Measurements from ENCODE around the gene GINS3. TPM values are rescaled to one million over a fixed set of nuclear protein-coding genes. Genes with fewer than 3 reads are reported as not detected.

Gene GINS3
- polyA plus RNA-seq, 4 donors: 1.3 to 6.7 (median 3.5) TPM

GRCh38 chr16:58361726-58362125 lies 30.5 kb upstream of the GINS3 start:
- Histone ChIP-seq H3K9me3 (ENCODE audit: control insufficient read depth in 2 of 2, insufficient read depth in 1 of 2, low read depth in 1 of 2, low read length in 1 of 2) (peaks cover 1 to 12% of the 10 kb centered on the region in 2 donors), H3K4me1 (ENCODE audit: control insufficient read depth in 3 of 3, insufficient read depth in 2 of 3, low read depth in 1 of 3, low read length in 2 of 3) (no peaks in the 10 kb centered on the region), H3K27ac (ENCODE audit: low read depth in 1 of 3, low read length in 2 of 3) (no peak overlapping the region), H3K36me3 (ENCODE audit: control insufficient read depth in 3 of 3, insufficient read depth in 2 of 3, low read depth in 1 of 3, low read length in 3 of 3) (no peaks in the 10 kb centered on the region), H3K27me3 (ENCODE audit: control insufficient read depth in 3 of 3, insufficient read depth in 3 of 3, low read length in 3 of 3) (no peaks in the 10 kb centered on the region), H3K4me3 (ENCODE audit: low read depth in 1 of 3, low read length in 3 of 3) (no peak overlapping the region)
- no peak for FAIRE-seq
- no peak for DNase-seq

GRCh38 chr16:58363746-58364393 lies 28.4 kb upstream of the GINS3 start:
- WGBS, 3 donors: 74 to 81% (median 80%) methylated on average over 3 of the region's 3 CpGs
- Histone ChIP-seq H3K36me3 (ENCODE audit: control insufficient read depth in 3 of 3, insufficient read depth in 2 of 3, low read depth in 1 of 3, low read length in 3 of 3) (no peaks in the 10 kb centered on the region), H3K27me3 (ENCODE audit: control insufficient read depth in 3 of 3, insufficient read depth in 3 of 3, low read length in 3 of 3) (no peaks in the 10 kb centered on the region), H3K4me1 (ENCODE audit: control insufficient read depth in 3 of 3, insufficient read depth in 2 of 3, low read depth in 1 of 3, low read length in 2 of 3) (no peaks in the 10 kb centered on the region), H3K27ac (ENCODE audit: low read depth in 1 of 3, low read length in 2 of 3) (no peak overlapping the region), H3K4me3 (ENCODE audit: low read depth in 1 of 3, low read length in 3 of 3) (no peak overlapping the region), H3K9me3 (ENCODE audit: control insufficient read depth in 2 of 2, insufficient read depth in 1 of 2, low read depth in 1 of 2, low read length in 1 of 2) (peaks cover 1 to 12% of the 10 kb centered on the region in 2 donors)
- DNase-seq (no peak), FAIRE-seq (no peak)

- WGBS, 3 donors: 48 to 55% (median 49%) methylated on average over 2 of the region's 2 CpGs
- DNase-seq (no peak), FAIRE-seq (no peak)
- Histone ChIP-seq H3K4me3 (ENCODE audit: low read depth in 1 of 3, low read length in 3 of 3) (no peak overlapping the region), H3K4me1 (ENCODE audit: control insufficient read depth in 3 of 3, insufficient read depth in 2 of 3, low read depth in 1 of 3, low read length in 2 of 3) (no peaks in the 10 kb centered on the region), H3K27me3 (ENCODE audit: control insufficient read depth in 3 of 3, insufficient read depth in 3 of 3, low read length in 3 of 3) (peaks cover 0 to 2% (median 0%) of the 10 kb centered on the region in 3 donors), H3K27ac (ENCODE audit: low read depth in 1 of 3, low read length in 2 of 3) (no peak overlapping the region), H3K9me3 (ENCODE audit: control insufficient read depth in 2 of 2, insufficient read depth in 1 of 2, low read depth in 1 of 2, low read length in 1 of 2) (peaks cover 1 to 12% of the 10 kb centered on the region in 2 donors), H3K36me3 (ENCODE audit: control insufficient read depth in 3 of 3, insufficient read depth in 2 of 3, low read depth in 1 of 3, low read length in 3 of 3) (no peaks in the 10 kb centered on the region)
Measured at GRCh38 chr16:58365623-58366022, 26.6 kb upstream of the GINS3 start.

- FAIRE-seq: no peak
- Histone ChIP-seq H3K9me3 (ENCODE audit: control insufficient read depth in 2 of 2, insufficient read depth in 1 of 2, low read depth in 1 of 2, low read length in 1 of 2) (peaks cover 1 to 6% of the 10 kb centered on the region in 2 donors), H3K4me3 (ENCODE audit: low read depth in 1 of 3, low read length in 3 of 3) (no peak overlapping the region), H3K27ac (ENCODE audit: low read depth in 1 of 3, low read length in 2 of 3) (no peak overlapping the region), H3K27me3 (ENCODE audit: control insufficient read depth in 3 of 3, insufficient read depth in 3 of 3, low read length in 3 of 3) (peaks cover 0 to 2% (median 0%) of the 10 kb centered on the region in 3 donors), H3K36me3 (ENCODE audit: control insufficient read depth in 3 of 3, insufficient read depth in 2 of 3, low read depth in 1 of 3, low read length in 3 of 3) (no peaks in the 10 kb centered on the region), H3K4me1 (ENCODE audit: control insufficient read depth in 3 of 3, insufficient read depth in 2 of 3, low read depth in 1 of 3, low read length in 2 of 3) (no peaks in the 10 kb centered on the region)
- WGBS, 3 donors: 53 to 71% (median 60%) methylated on average over 5 of the region's 5 CpGs
- no peak for DNase-seq
Measured at GRCh38 chr16:58366247-58367031, 25.8 kb upstream of the GINS3 start.

- Histone ChIP-seq H3K9me3 (ENCODE audit: control insufficient read depth in 2 of 2, insufficient read depth in 1 of 2, low read depth in 1 of 2, low read length in 1 of 2) (no peaks in the 10 kb centered on the region), H3K27me3 (ENCODE audit: control insufficient read depth in 3 of 3, insufficient read depth in 3 of 3, low read length in 3 of 3) (peaks cover 0 to 2% (median 0%) of the 10 kb centered on the region in 3 donors), H3K36me3 (ENCODE audit: control insufficient read depth in 3 of 3, insufficient read depth in 2 of 3, low read depth in 1 of 3, low read length in 3 of 3) (no peaks in the 10 kb centered on the region), H3K4me3 (ENCODE audit: low read depth in 1 of 3, low read length in 3 of 3) (no peak overlapping the region), H3K27ac (ENCODE audit: low read depth in 1 of 3, low read length in 2 of 3) (no peak overlapping the region), H3K4me1 (ENCODE audit: control insufficient read depth in 3 of 3, insufficient read depth in 2 of 3, low read depth in 1 of 3, low read length in 2 of 3) (no peaks in the 10 kb centered on the region)
- 80 to 90% (median 82%) methylated on average over 2 of the region's 2 CpGs for WGBS, 3 donors
- FAIRE-seq: no peak
- no peak for DNase-seq
Measured at GRCh38 chr16:58367252-58367651, 25.0 kb upstream of the GINS3 start.

- Histone ChIP-seq H3K36me3 (ENCODE audit: control insufficient read depth in 3 of 3, insufficient read depth in 2 of 3, low read depth in 1 of 3, low read length in 3 of 3) (no peaks in the 10 kb centered on the region), H3K27me3 (ENCODE audit: control insufficient read depth in 3 of 3, insufficient read depth in 3 of 3, low read length in 3 of 3) (peaks cover 0 to 2% (median 2%) of the 10 kb centered on the region in 3 donors), H3K4me3 (ENCODE audit: low read depth in 1 of 3, low read length in 3 of 3) (no peak overlapping the region), H3K4me1 (ENCODE audit: control insufficient read depth in 3 of 3, insufficient read depth in 2 of 3, low read depth in 1 of 3, low read length in 2 of 3) (no peaks in the 10 kb centered on the region), H3K9me3 (ENCODE audit: control insufficient read depth in 2 of 2, insufficient read depth in 1 of 2, low read depth in 1 of 2, low read length in 1 of 2) (no peaks in the 10 kb centered on the region), H3K27ac (ENCODE audit: low read depth in 1 of 3, low read length in 2 of 3) (no peak overlapping the region)
- DNase-seq (no peak), FAIRE-seq (no peak)
- WGBS, 3 donors: 90 to 95% (median 91%) methylated on average over 2 of the region's 2 CpGs
Measured at GRCh38 chr16:58371841-58372240, 20.4 kb upstream of the GINS3 start.

DNA sequence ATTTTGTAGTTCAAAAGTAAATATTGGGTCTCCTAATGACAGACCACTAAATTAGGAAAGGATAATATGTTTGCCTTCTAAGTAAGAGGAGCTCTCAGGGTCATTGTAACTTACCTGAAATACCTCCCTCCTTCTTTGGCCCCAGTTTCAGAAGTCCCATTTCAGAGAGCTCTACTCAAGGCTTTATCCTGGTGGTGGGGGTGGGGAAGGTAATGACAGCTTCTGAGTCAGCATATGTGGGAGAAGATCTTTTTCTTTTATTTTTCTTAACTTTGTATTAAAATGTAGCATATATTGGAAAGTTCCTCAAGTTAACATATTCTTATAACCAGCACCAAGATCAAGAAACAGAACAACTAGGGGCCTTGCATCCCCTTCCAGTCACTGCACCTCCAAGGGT lies 16.9 kb upstream of the GINS3 start:
- Histone ChIP-seq H3K4me3 (ENCODE audit: low read depth in 1 of 3, low read length in 3 of 3) (no peak overlapping the region), H3K27me3 (ENCODE audit: control insufficient read depth in 3 of 3, insufficient read depth in 3 of 3, low read length in 3 of 3) (peaks cover 0 to 4% (median 2%) of the 10 kb centered on the region in 3 donors), H3K36me3 (ENCODE audit: control insufficient read depth in 3 of 3, insufficient read depth in 2 of 3, low read depth in 1 of 3, low read length in 3 of 3) (no peaks in the 10 kb centered on the region), H3K27ac (ENCODE audit: low read depth in 1 of 3, low read length in 2 of 3) (no peak overlapping the region), H3K4me1 (ENCODE audit: control insufficient read depth in 3 of 3, insufficient read depth in 2 of 3, low read depth in 1 of 3, low read length in 2 of 3) (no peaks in the 10 kb centered on the region), H3K9me3 (ENCODE audit: control insufficient read depth in 2 of 2, insufficient read depth in 1 of 2, low read depth in 1 of 2, low read length in 1 of 2) (no peaks in the 10 kb centered on the region)
- FAIRE-seq (no peak), DNase-seq (no peak)

DNA sequence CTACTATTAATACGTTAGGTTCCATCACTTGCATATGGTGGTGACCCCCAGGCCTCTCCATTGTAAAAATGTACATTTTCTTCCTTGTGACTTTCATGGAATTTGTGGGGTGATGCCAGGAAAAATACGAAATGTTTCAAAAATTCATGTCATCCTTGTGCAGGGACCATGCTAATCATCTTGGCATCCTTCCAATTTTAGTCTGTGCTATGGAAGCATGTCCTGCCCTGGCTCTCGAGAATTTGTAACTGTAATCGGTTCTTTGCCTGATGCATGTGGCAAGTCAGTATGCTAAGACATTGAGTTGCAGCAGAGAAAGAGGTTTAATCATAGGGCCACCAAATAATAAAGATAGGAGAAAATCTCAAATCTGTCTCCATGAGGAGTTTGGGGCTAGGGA lies 14.3 kb upstream of the GINS3 start:
- no peak overlapping the region for H3K4me3 ChIP-seq (ENCODE audit: low read depth in 1 of 3, low read length in 3 of 3)
- H3K27me3 ChIP-seq (ENCODE audit: control insufficient read depth in 3 of 3, insufficient read depth in 3 of 3, low read length in 3 of 3): peaks cover 0 to 4% (median under 1%) of the 10 kb centered on the region in 3 donors
- no peaks in the 10 kb centered on the region for H3K4me1 ChIP-seq (ENCODE audit: control insufficient read depth in 3 of 3, insufficient read depth in 2 of 3, low read depth in 1 of 3, low read length in 2 of 3)
- H3K9me3 ChIP-seq (ENCODE audit: control insufficient read depth in 2 of 2, insufficient read depth in 1 of 2, low read depth in 1 of 2, low read length in 1 of 2): no peaks in the 10 kb centered on the region
- DNase-seq: no peak
- no peak for FAIRE-seq
- no peak overlapping the region for H3K27ac ChIP-seq (ENCODE audit: low read depth in 1 of 3, low read length in 2 of 3)
- WGBS, 3 donors: 57 to 66% (median 63%) methylated on average over 4 of the region's 4 CpGs
- no peaks in the 10 kb centered on the region for H3K36me3 ChIP-seq (ENCODE audit: control insufficient read depth in 3 of 3, insufficient read depth in 2 of 3, low read depth in 1 of 3, low read length in 3 of 3)
